Measurements from ENCODE around the gene PARD3. TPM values are rescaled to one million over a fixed set of nuclear protein-coding genes. Genes with fewer than 3 reads are reported as not detected.

The PARD3 gene
- total RNA-seq, 1 experiment from 2014 or later, result 51.8 TPM

GRCh38 chr10:34644224-34644623, 170.9 kb downstream of the PARD3 start:
- H3K4me1 Mint-ChIP-seq, result peaks cover 33% of the 10 kb centered on the region
- DNase-seq (ENCODE audit: low spot score), result no peak
- H3K27me3 Mint-ChIP-seq (ENCODE audit: low read depth), result no peaks in the 10 kb centered on the region
- no peaks in the 10 kb centered on the region for H3K36me3 Mint-ChIP-seq
- POLR2A ChIA-PET, result no interaction called here
- H3K9me3 Mint-ChIP-seq, result no peaks in the 10 kb centered on the region
- TF ChIP-seq ZNF281 (CRISPR knock-in tag; IDR thresholded peaks at IDR 0.05) (no peak), CREM (CRISPR knock-in tag; IDR thresholded peaks at IDR 0.05) (no peak), USF2 (CRISPR knock-in tag; IDR thresholded peaks at IDR 0.05) (no peak), FOXP4 (CRISPR knock-in tag; IDR thresholded peaks at IDR 0.05) (no peak), ESRRA (CRISPR knock-in tag; IDR thresholded peaks at IDR 0.05; ENCODE audit: borderline replicate concordance) (no peak), ZNF512 (CRISPR knock-in tag; IDR thresholded peaks at IDR 0.05; ENCODE audit: borderline replicate concordance) (no peak), ZMAT4 (CRISPR knock-in tag; IDR thresholded peaks at IDR 0.05) (no peak), ZNF396 (CRISPR knock-in tag; IDR thresholded peaks at IDR 0.05; ENCODE audit: borderline replicate concordance) (no peak), E2F1 (CRISPR knock-in tag; IDR thresholded peaks at IDR 0.05) (no peak), NR1H2 (CRISPR knock-in tag; IDR thresholded peaks at IDR 0.05) (no peak), ZNF121 (CRISPR knock-in tag; IDR thresholded peaks at IDR 0.05) (no peak), FOXJ3 (CRISPR knock-in tag; IDR thresholded peaks at IDR 0.05; ENCODE audit: borderline replicate concordance) (no peak)
- no peak overlapping the region; the same call in 1 of the 2 replicates for H3K27ac Mint-ChIP-seq
- no peak for ATAC-seq
- H3K4me3 Mint-ChIP-seq, result no peak overlapping the region
- CTCF ChIA-PET, result interaction anchor here (1.4 kb wide), 1 partner anchor 11 kb away, joined by 4 read pairs; no protein-coding TSS in a partner anchor

- POLR2A ChIA-PET, result no interaction called here
- Mint-ChIP-seq H3K36me3 (no peaks in the 10 kb centered on the region), H3K27me3 (ENCODE audit: low read depth) (no peaks in the 10 kb centered on the region), H3K27ac (no peak overlapping the region), H3K4me1 (peaks cover 30% of the 10 kb centered on the region), H3K9me3 (no peaks in the 10 kb centered on the region), H3K4me3 (no peak overlapping the region)
- CTCF ChIA-PET, result interaction anchor here (1.0 to 1.4 kb wide), 2 partner anchors 12 to 89 kb away, joined by 3 to 4 read pairs; no protein-coding TSS in a partner anchor
- TF ChIP-seq ZMAT4 (CRISPR knock-in tag; IDR thresholded peaks at IDR 0.05) (no peak), ZNF121 (CRISPR knock-in tag; IDR thresholded peaks at IDR 0.05) (peak; percentile 77)
- DNase-seq (ENCODE audit: low spot score), result no peak
- ATAC-seq, result no peak
These were observed 171.5 kb downstream of the PARD3 start for GRCh38 chr10:34643620-34644019.
